K562 (cell line): ENCODE measurements around the gene CLASP1. TPM values are rescaled to one million over a fixed set of nuclear protein-coding genes. Genes with fewer than 3 reads are reported as not detected.

Experiments used
- ATAC-seq: fragments of 200-7000 bp; cut with Tn5 transposase; 3 replicates; pipeline ENCODE4 v1.9.1; 2020; ENCODE audit warnings: moderate library complexity
- BruUV-seq: library from RNA; stranded (reverse); fragments of 400-500 nt; replicated peaks from 2 replicates; lab custom pipeline; 2021; lab: Mats Ljungman, UMichigan
- CTCF ChIA-PET: fragments of 300-600 bp; formaldehyde crosslinking; extraction: SDS; loops from one replicate; lab custom pipeline; 2021; ENCODE audit warnings: low intra/inter-chr PET ratio; lab: Yijun Ruan, JAX
- POLR2A ChIA-PET: fragments of 300-600, 350-650 bp; sonication (Branson Sonifier 250); formaldehyde crosslinking; extraction: SDS; loops from one replicate; lab custom pipeline; 2021; ENCODE audit warnings: antibody characterized with exemption, inconsistent platforms; lab: Yijun Ruan, JAX
- DNase-seq, 4 experiments: peaks; one replicate each; pipeline versions ENCODE4 v3.0.0 to v3.0.0-alpha.2; 2011 to 2018; ENCODE audit warnings: low spot score in 3 of 4, mixed read lengths in 3 of 4; ENCODE audit errors: extremely low read depth in 1 of 4
- FAIRE-seq: peaks from 2 replicates; lab custom pipeline; 2011; peaks lifted over from hg19 to GRCh38; lab: Jason Lieb, UNC
- H2AFZ ChIP-seq: 2 replicates; pipeline ENCODE4 v1.6.0; 2011; ENCODE audit warnings: low read depth, low read length, control low read depth, inconsistent platforms
- H3K27ac ChIP-seq: fragments of 200-600 bp; 3 replicates; pipeline ENCODE4 v1.8.0; 2011; ENCODE audit warnings: low read depth, mild to moderate bottlenecking, control low read depth, inconsistent platforms, low read length, moderate library complexity, mixed read lengths; ENCODE audit errors: extremely low read depth
- H3K27me3 ChIP-seq, 2 experiments: fragments of 300-600 bp in 1 of 2; 2 replicates in 1 of 2; 3 replicates in 1 of 2; pipeline versions ENCODE4 v1.6.0 to v1.8.0; 2011; ENCODE audit warnings: inconsistent platforms in 2 of 2, low read length in 2 of 2, mild to moderate bottlenecking in 1 of 2, mixed read lengths in 1 of 2, moderate library complexity in 1 of 2; ENCODE audit not compliant: control insufficient read depth in 2 of 2, insufficient read depth in 2 of 2
- H3K36me3 ChIP-seq: fragments of 300-600 bp; 3 replicates; pipeline ENCODE4 v1.8.0; 2011; ENCODE audit warnings: mild to moderate bottlenecking, low read length, inconsistent platforms; ENCODE audit not compliant: control insufficient read depth, insufficient read depth
- H3K4me1 ChIP-seq, 2 experiments: fragments of 200-600 bp in 1 of 2; replicated peaks in 1 of 2; 2 replicates in 1 of 2; 3 replicates in 1 of 2; pipeline versions ENCODE4 v1.5.1 to v1.8.0; 2011; ENCODE audit warnings: inconsistent platforms in 2 of 2, low read length in 2 of 2, mild to moderate bottlenecking in 1 of 2, mixed read lengths in 1 of 2, moderate library complexity in 1 of 2; ENCODE audit not compliant: control insufficient read depth in 2 of 2, insufficient read depth in 2 of 2
- H3K4me2 ChIP-seq: 2 replicates; pipeline ENCODE4 v1.6.1; 2011; ENCODE audit warnings: low read length, control low read depth, inconsistent platforms, mixed read lengths; ENCODE audit not compliant: insufficient read depth
- H3K4me3 ChIP-seq: fragments of 200-600 bp; sonication (generic), shearing (Covaris generic); 2 replicates; pipeline ENCODE4 v1.5.1; 2016; ENCODE audit warnings: control low read depth, inconsistent platforms
- H3K79me2 ChIP-seq: fragments of 200-600 bp; 3 replicates; pipeline ENCODE4 v1.8.0; 2011; ENCODE audit warnings: low read length, inconsistent platforms; ENCODE audit not compliant: control insufficient read depth, insufficient read depth
- H3K9ac ChIP-seq, 2 experiments: 2 replicates each; pipeline versions ENCODE4 v1.6.0 to v1.6.1; 2011; ENCODE audit warnings: low read depth in 2 of 2, low read length in 2 of 2, control low read depth in 1 of 2, inconsistent platforms in 1 of 2, mild to moderate bottlenecking in 1 of 2, mixed read lengths in 1 of 2; ENCODE audit not compliant: insufficient read depth in 1 of 2
- H3K9me1 ChIP-seq: one replicate; pipeline ENCODE4 v1.6.0; 2011; ENCODE audit warnings: inconsistent platforms, mild to moderate bottlenecking, low read length, moderate library complexity; ENCODE audit not compliant: control insufficient read depth, insufficient read depth
- H3K9me3 ChIP-seq: replicated peaks from 2 replicates; pipeline ENCODE4 v1.5.1; 2011; ENCODE audit warnings: low read depth, low read length, inconsistent platforms; ENCODE audit not compliant: control insufficient read depth, insufficient read depth
- H4K20me1 ChIP-seq: replicated peaks from 2 replicates; pipeline ENCODE4 v1.6.1; 2011; ENCODE audit warnings: low read length, inconsistent platforms, mixed read lengths; ENCODE audit not compliant: control insufficient read depth, insufficient read depth
- BCOR ChIP-seq: fragments of 450-650 bp; IDR thresholded peaks from 2 replicates; pipeline ENCODE4 v1.6.1; 2016
- GATA2 ChIP-seq: sonication (generic); formaldehyde crosslinking; IDR thresholded peaks from 2 replicates; pipeline ENCODE4 v1.4.0; 2020; ENCODE audit warnings: mild to moderate bottlenecking, missing genetic modification reagents
- HNRNPL ChIP-seq: fragments of 200-400 bp; formaldehyde crosslinking; IDR thresholded peaks from 2 replicates; pipeline ENCODE4 v1.6.1; 2017; ENCODE audit warnings: low read depth, mild to moderate bottlenecking, low read length
- MAZ ChIP-seq, 2 experiments: fragments of 450-650 bp in 1 of 2; sonication (generic) in 1 of 2; formaldehyde crosslinking; IDR thresholded peaks in 1 of 2; conservative IDR thresholded peaks in 1 of 2; 2 replicates each; pipeline versions ENCODE4 v1.4.0 to v1.5.0; 2020; ENCODE audit warnings: mild to moderate bottlenecking in 1 of 2, missing genetic modification reagents in 1 of 2
- NCOA2 ChIP-seq, 2 experiments: fragments of 450-650 bp; IDR thresholded peaks; 2 replicates each; pipeline ENCODE4 v1.6.1; 2018; ENCODE audit warnings: mild to moderate bottlenecking in 2 of 2, moderate library complexity in 1 of 2; ENCODE audit not compliant: partially characterized antibody in 2 of 2
- RBM15 ChIP-seq: fragments of 200-400 bp; formaldehyde crosslinking; IDR thresholded peaks from 2 replicates; pipeline ENCODE4 v1.6.1; 2018; ENCODE audit warnings: mild to moderate bottlenecking, low read length, moderate library complexity; ENCODE audit not compliant: insufficient read depth
- ZFPM2 ChIP-seq: fragments of 250-450 bp; sonication (Bioruptor Pico); IDR thresholded peaks from 2 replicates; pipeline ENCODE4 v1.5.1; 2022; ENCODE audit warnings: mild to moderate bottlenecking
- ZNF24 ChIP-seq: fragments of 450-650 bp; IDR thresholded peaks from 2 replicates; pipeline ENCODE4 v1.6.1; 2016
- ZNF3 ChIP-seq: fragments of 250-450 bp; sonication (Bioruptor Pico); IDR thresholded peaks from 2 replicates; pipeline ENCODE4 v1.5.0; 2021; ENCODE audit warnings: mild to moderate bottlenecking, moderate library complexity
- ZSCAN29 ChIP-seq: fragments of 450-650 bp; IDR thresholded peaks from 2 replicates; pipeline ENCODE4 v1.6.1; 2017
- WGBS: fragments of 100-300 bp; shearing (Covaris generic); methylation state at CpG from one replicate; pipeline ENCODE4 v1.1.6; 2016; ENCODE audit warnings: low coverage, mixed read lengths; ENCODE audit not compliant: insufficient coverage; ENCODE audit errors: missing lambda C conversion rate; 5-methylcytosine and 5-hydroxymethylcytosine counted together
- in situ Hi-C: fragments of 300-500 bp; cut with MboI; formaldehyde crosslinking; loops from 4 replicates; pipeline ENCODE4 v1.15.0; 2018; ENCODE audit warnings: inconsistent platforms, mixed read lengths
- intact Hi-C: fragments of 100-400 bp; cut with micrococcal nuclease; formaldehyde crosslinking; loops from 2 replicates; pipeline ENCODE4 v1.14.2; 2022
- polyA plus RNA-seq, 8 experiments: library from polyadenylated mRNA; depleted of rRNA in 4 of 8; stranded (reverse) in 5 of 8; unstranded in 3 of 8; fragments of >200 nt; fragmentation: Nextera tagmentation in 2 of 8; fragmentation: Illumina TruSeq in 1 of 8; extraction: Ambion mirVana in 2 of 8; extraction: Trizol in 1 of 8; gene quantifications; 2 replicates each; pipeline versions ENCODE4 v1.2.1 to v1.2.3, GENCODE V29; 2011 to 2014; ENCODE audit warnings: inconsistent platforms in 1 of 8, missing spikeins in 1 of 8
- total RNA-seq, 7 experiments: library from RNA; depleted of rRNA in 6 of 7; stranded (reverse); fragments of >200 nt in 6 of 7; fragmentation: Illumina TruSeq in 2 of 7; extraction: Trizol in 2 of 7; gene quantifications; 2 replicates each; pipeline versions ENCODE4 v1.2.1 to v1.2.3, GENCODE V29; 2011 to 2021; ENCODE audit warnings: low replicate concordance in 1 of 7
- TF ChIP-seq, protein P1 (sequence below): sonication (generic); formaldehyde crosslinking; IDR thresholded peaks from 2 replicates; pipeline ENCODE4 v1.5.0; 2020; ENCODE audit warnings: missing genetic modification reagents
- TF ChIP-seq, protein P2 (sequence below): sonication (generic); formaldehyde crosslinking; IDR thresholded peaks from 2 replicates; pipeline ENCODE4 v1.8.1; 2023; ENCODE audit warnings: mild to moderate bottlenecking, missing genetic modification reagents
- TF ChIP-seq, protein P3 (sequence below): fragments of 250-450 bp; sonication (Bioruptor Pico); IDR thresholded peaks from 2 replicates; pipeline ENCODE4 v1.4.0; 2020
- TF ChIP-seq, protein P4 (sequence below): fragments of 450-650 bp; formaldehyde crosslinking; IDR thresholded peaks from 2 replicates; pipeline ENCODE4 v1.4.0; 2022; ENCODE audit warnings: missing genetic modification characterization

Gene CLASP1
- total and polyA plus RNA-seq, 9 of the 15 experiments (the other 6 are each of a cell fraction or from before 2014, with no cell fraction given): 1.7 to 40.3 (median 20.7) TPM

DNA sequence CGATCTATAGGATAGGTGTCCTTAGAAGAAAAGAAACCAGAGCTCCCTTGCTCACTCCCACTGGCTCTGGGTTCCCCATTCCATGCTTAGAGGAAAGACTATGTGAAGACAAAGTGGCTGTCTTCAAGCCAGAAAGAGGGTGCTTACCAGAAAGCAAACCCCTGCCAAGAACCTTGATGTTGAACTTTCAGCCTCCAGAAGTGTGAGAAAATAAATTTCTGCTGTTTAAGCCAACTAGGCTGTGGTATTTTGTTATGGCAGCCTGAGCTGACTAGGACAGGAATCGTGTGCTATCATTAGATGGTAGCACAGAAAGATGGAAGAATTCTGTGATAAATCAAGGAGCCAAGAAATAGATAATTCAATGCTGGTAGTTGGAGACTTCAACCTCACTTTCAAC is 344.3 kb downstream of the CLASP1 start (continued):
- TF ChIP-seq ZFPM2 (no peak), BCOR (no peak)

DNA sequence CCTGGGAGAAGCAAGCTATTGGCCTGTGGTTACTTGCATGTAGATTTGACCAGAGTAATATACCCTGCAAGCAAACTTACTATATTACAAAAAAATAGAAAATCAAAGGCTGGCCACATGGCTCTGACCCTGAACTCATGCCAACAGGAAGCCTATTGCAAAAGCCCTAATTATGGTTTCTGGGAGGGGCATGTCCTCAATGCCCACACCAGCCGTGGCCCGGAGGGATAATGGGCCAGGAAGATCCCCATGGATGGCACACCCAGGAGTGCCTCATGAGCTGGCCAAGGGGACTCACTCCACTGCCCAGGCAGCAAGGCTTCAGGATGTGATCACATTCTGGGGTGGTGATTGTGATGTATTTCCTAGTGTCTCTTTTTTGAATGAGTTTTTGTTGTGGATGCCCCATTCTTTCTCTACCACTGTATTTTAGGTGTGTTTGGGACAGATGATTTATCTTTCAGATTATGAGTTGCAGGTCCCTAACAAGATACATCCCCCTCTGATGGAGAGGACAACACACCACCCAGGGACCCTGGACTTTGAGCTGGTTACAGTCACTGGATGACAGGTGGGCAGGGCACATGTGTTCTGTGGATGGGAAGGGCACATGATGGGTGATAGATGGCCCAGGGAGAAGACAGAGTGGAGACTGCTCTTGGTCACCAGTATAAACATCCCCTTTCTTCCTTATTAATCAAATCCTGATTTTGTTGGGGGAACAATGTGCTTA is 345.6 kb downstream of the CLASP1 start:
- DNase-seq (no peak), FAIRE-seq (no peak), ATAC-seq (no peak)
- Histone ChIP-seq H3K4me2 (no peak overlapping the region), H3K9me3 (no peaks in the 10 kb centered on the region), H3K9ac (no peak overlapping the region), H3K79me2 (no peaks in the 10 kb centered on the region), H3K36me3 (no peaks in the 10 kb centered on the region), H3K4me1 (no peaks in the 10 kb centered on the region), H3K4me3 (no peak overlapping the region), H3K9me1 (no peaks in the 10 kb centered on the region), H3K27me3 (peaks cover 19 to 21% of the 10 kb centered on the region in 2 experiments; a peak in 4 of 5 replicates), H2AFZ (no peak overlapping the region), H3K27ac (no peak overlapping the region), H4K20me1 (no peaks in the 10 kb centered on the region)
- CTCF ChIA-PET: no interaction called here
- 5% methylated on average over 2 of the region's 2 CpGs for WGBS
- in situ Hi-C loops: no loop called here
- no TSS peak for BruUV-seq
- intact Hi-C loops: no loop called here
- POLR2A ChIA-PET: interaction anchor here (0.7 kb wide), 1 partner anchor 200 kb away, joined by 3 read pairs; no protein-coding TSS in a partner anchor
- TF ChIP-seq, protein P1, sequence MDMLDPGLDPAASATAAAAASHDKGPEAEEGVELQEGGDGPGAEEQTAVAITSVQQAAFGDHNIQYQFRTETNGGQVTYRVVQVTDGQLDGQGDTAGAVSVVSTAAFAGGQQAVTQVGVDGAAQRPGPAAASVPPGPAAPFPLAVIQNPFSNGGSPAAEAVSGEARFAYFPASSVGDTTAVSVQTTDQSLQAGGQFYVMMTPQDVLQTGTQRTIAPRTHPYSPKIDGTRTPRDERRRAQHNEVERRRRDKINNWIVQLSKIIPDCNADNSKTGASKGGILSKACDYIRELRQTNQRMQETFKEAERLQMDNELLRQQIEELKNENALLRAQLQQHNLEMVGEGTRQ: no peak
- TF ChIP-seq GATA2 (CRISPR knock-in tag): no peak
- TF ChIP-seq ZNF24: no peak
- TF ChIP-seq RBM15: no peak
- TF ChIP-seq, protein P2, sequence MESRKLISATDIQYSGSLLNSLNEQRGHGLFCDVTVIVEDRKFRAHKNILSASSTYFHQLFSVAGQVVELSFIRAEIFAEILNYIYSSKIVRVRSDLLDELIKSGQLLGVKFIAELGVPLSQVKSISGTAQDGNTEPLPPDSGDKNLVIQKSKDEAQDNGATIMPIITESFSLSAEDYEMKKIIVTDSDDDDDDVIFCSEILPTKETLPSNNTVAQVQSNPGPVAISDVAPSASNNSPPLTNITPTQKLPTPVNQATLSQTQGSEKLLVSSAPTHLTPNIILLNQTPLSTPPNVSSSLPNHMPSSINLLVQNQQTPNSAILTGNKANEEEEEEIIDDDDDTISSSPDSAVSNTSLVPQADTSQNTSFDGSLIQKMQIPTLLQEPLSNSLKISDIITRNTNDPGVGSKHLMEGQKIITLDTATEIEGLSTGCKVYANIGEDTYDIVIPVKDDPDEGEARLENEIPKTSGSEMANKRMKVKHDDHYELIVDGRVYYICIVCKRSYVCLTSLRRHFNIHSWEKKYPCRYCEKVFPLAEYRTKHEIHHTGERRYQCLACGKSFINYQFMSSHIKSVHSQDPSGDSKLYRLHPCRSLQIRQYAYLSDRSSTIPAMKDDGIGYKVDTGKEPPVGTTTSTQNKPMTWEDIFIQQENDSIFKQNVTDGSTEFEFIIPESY (CRISPR knock-in tag): no peak
- TF ChIP-seq, protein P3, sequence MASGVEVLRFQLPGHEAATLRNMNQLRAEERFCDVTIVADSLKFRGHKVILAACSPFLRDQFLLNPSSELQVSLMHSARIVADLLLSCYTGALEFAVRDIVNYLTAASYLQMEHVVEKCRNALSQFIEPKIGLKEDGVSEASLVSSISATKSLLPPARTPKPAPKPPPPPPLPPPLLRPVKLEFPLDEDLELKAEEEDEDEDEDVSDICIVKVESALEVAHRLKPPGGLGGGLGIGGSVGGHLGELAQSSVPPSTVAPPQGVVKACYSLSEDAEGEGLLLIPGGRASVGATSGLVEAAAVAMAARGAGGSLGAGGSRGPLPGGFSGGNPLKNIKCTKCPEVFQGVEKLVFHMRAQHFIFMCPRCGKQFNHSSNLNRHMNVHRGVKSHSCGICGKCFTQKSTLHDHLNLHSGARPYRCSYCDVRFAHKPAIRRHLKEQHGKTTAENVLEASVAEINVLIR (CRISPR knock-in tag): no peak
- TF ChIP-seq HNRNPL: no peak
- TF ChIP-seq ZSCAN29: no peak
- TF ChIP-seq, protein P4, sequence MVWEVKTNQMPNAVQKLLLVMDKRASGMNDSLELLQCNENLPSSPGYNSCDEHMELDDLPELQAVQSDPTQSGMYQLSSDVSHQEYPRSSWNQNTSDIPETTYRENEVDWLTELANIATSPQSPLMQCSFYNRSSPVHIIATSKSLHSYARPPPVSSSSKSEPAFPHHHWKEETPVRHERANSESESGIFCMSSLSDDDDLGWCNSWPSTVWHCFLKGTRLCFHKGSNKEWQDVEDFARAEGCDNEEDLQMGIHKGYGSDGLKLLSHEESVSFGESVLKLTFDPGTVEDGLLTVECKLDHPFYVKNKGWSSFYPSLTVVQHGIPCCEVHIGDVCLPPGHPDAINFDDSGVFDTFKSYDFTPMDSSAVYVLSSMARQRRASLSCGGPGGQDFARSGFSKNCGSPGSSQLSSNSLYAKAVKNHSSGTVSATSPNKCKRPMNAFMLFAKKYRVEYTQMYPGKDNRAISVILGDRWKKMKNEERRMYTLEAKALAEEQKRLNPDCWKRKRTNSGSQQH (CRISPR knock-in tag): no peak
- no peak for TF ChIP-seq ZNF3 (CRISPR knock-in tag)
- no peak for TF ChIP-seq MAZ (CRISPR knock-in tag; conservative IDR thresholded peaks at IDR 0.05 in 1 of 2, IDR thresholded peaks at IDR 0.05 in 1 of 2)
- TF ChIP-seq NCOA2 (IDR thresholded peaks at IDR 0.05; ENCODE audit: partially characterized antibody in 2 of 2): no peak
